Measurements from ENCODE around the gene ZMIZ1.

Gene ZMIZ1

DNA sequence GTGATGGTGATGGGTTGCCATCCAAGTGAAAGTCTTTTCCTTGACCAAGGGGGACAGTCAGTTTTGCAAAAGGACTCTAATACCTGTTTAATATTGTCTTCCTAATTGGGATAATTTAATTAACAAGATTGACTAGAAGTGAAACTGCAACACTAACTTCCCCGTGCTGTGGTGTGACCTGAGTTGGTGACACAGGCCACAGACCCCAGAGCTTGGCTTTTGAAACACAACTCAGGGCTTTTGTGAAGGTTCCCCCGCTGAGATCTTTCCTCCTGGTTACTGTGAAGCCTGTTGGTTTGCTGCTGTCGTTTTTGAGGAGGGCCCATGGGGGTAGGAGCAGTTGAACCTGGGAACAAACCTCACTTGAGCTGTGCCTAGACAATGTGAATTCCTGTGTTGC lies 285.4 kb downstream of the ZMIZ1 start:
- TF ChIP-seq CTCF (IDR thresholded peaks at IDR 0.05; ENCODE audit: low read depth, low read length) = no peak
- H3K4me3 ChIP-seq (replicated peaks in 1 of 2; ENCODE audit: low read depth in 2 of 2, low read length in 2 of 2) = no peak overlapping the region
- DNase-seq (ENCODE audit: low read depth in 2 of 2) = no peak

DNA sequence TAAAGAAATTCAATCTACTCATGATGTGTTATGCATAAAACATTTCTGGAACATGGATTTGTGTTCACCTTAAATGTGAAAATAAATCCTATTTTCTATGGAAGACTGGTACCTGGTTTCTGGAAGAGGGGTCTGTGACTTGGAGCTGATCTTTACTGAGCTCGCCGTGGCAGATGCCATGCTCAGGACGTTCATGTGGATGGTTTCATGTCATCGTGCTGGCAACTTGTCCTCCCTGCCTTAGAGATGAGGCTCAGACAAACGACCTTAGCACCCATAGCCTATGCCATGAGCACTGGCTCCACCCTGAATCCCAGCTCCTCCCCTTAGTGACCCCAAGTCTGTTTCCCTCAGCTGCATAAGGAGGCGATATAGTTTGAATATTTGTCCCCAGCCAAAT lies 285.8 kb downstream of the ZMIZ1 start:
- no peak overlapping the region for H3K4me3 ChIP-seq (replicated peaks in 1 of 2; ENCODE audit: low read depth in 2 of 2, low read length in 2 of 2)
- no peak for DNase-seq (ENCODE audit: low read depth in 2 of 2)
- no peak for TF ChIP-seq CTCF (IDR thresholded peaks at IDR 0.05; ENCODE audit: low read depth, low read length)

- H3K4me3 ChIP-seq (replicated peaks in 1 of 2; ENCODE audit: low read depth in 2 of 2, low read length in 2 of 2) = no peak overlapping the region
- TF ChIP-seq CTCF (IDR thresholded peaks at IDR 0.05; ENCODE audit: low read depth, low read length) = no peak
- DNase-seq (ENCODE audit: low read depth in 2 of 2) = no peak
Observed at GRCh38 chr10:79355420-79356017, 286.8 kb downstream of the ZMIZ1 start.

DNA sequence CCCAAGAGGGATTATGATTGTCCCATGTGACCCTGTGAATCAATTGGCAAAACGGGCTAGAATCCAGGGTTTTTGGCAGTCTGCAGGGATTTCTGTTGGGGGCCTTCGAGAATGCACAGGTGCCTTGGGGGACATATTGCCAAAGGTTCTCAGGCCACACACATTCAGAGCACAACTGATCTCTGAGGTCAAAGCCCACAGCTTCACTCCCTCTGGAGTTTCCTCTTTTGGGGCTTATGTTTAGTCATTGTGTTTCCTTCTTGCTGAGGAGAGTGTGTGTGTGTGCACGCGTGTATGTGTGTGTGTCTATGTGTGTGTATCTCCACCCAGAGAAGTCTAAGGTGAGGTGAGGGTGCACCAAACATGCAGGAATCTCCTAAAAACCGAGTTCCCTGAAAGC lies 287.3 kb downstream of the ZMIZ1 start:
- no peak overlapping the region for H3K4me3 ChIP-seq (replicated peaks in 1 of 2; ENCODE audit: low read depth in 2 of 2, low read length in 2 of 2)
- no peak for DNase-seq (ENCODE audit: low read depth in 2 of 2)
- TF ChIP-seq CTCF (IDR thresholded peaks at IDR 0.05; ENCODE audit: low read depth, low read length) = no peak

DNA sequence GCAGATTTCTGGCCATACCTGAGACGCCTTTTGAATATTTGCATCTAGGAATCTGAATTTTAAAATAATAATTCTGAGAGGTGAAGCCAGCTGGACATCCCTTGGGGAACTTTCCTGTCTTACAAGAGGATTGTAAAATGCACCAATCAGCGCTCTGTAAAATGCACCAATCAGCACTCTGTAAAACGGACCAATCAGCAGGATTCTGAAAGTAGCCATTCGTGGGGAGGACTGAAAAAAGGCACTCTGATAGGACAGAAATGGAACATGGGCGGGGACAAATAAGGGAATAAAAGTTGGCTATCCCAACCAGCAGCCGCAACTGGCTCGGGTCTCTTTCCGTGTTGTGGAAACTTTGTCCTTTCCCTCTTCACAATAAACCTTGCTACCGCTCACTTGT lies 288.4 kb downstream of the ZMIZ1 start:
- TF ChIP-seq CTCF (IDR thresholded peaks at IDR 0.05; ENCODE audit: low read depth, low read length) = no peak
- H3K4me3 ChIP-seq (replicated peaks in 1 of 2; ENCODE audit: low read depth in 2 of 2, low read length in 2 of 2) = no peak overlapping the region
- DNase-seq (ENCODE audit: low read depth in 2 of 2) = no peak

GRCh38 chr10:79358811-79359210 lies 290.0 kb downstream of the ZMIZ1 start:
- TF ChIP-seq CTCF (IDR thresholded peaks at IDR 0.05; ENCODE audit: low read depth, low read length) = no peak
- H3K4me3 ChIP-seq (replicated peaks in 1 of 2; ENCODE audit: low read depth in 2 of 2, low read length in 2 of 2) = no peak overlapping the region
- DNase-seq (ENCODE audit: low read depth in 2 of 2) = no peak

Data from cardiac fibroblast (primary cell).